Ecto neural progenitor cell (in vitro differentiated cells): ENCODE results near the gene WDR18.

Experiments
- DNase-seq: peaks from one replicate; pipeline ENCODE4 v3.0.0-alpha.2; 2018; ENCODE audit warnings: low spot score

WDR18 gene

GRCh38 chr19:991932-992669 is 8.0 kb downstream of the WDR18 start:
- no peak for DNase-seq

GRCh38 chr19:992670-993055 is 8.5 kb downstream of the WDR18 start:
- DNase-seq: no peak

- DNase-seq: no peak
These were observed 9.3 kb downstream of the WDR18 start for GRCh38 chr19:993361-993830.

- no peak for DNase-seq
These were observed 9.8 kb downstream of the WDR18 start for GRCh38 chr19:993831-994393.

GRCh38 chr19:994516-994915 is 10.4 kb downstream of the WDR18 start:
- no peak for DNase-seq

- DNase-seq: no peak
These were observed 11.1 kb downstream of the WDR18 start for GRCh38 chr19:995051-995827.

- no peak for DNase-seq
These were observed 12.1 kb downstream of the WDR18 start for GRCh38 chr19:996051-996838.

GRCh38 chr19:998064-998463 is 13.9 kb downstream of the WDR18 start:
- no peak for DNase-seq

GRCh38 chr19:999379-999719 is 15.2 kb downstream of the WDR18 start:
- no peak for DNase-seq

GRCh38 chr19:1000095-1000494 is 15.9 kb downstream of the WDR18 start, which contains the start of gene GRIN3B:
GRIN3B (plus strand) TSS chr19:1000419; CDS start chr19:1000438, 19 bp downstream.
- peak; percentile 90 for DNase-seq

GRCh38 chr19:1000591-1001537 is 16.7 kb downstream of the WDR18 start:
- no peak for DNase-seq

- DNase-seq: peak; percentile 84
These were observed 17.5 kb downstream of the WDR18 start for GRCh38 chr19:1001538-1002166.

- no peak for DNase-seq
These were observed 18.5 kb downstream of the WDR18 start for GRCh38 chr19:1002600-1002999.

GRCh38 chr19:1003283-1003682 is 19.1 kb downstream of the WDR18 start:
- DNase-seq: no peak

- DNase-seq: no peak
These were observed 20.2 kb downstream of the WDR18 start for GRCh38 chr19:1004204-1004802.

- DNase-seq: no peak
These were observed 20.9 kb downstream of the WDR18 start for GRCh38 chr19:1004803-1005664.

- no peak for DNase-seq
These were observed 22.7 kb downstream of the WDR18 start for GRCh38 chr19:1006711-1007398.

GRCh38 chr19:1007399-1008251 is 23.5 kb downstream of the WDR18 start:
- no peak for DNase-seq
